ENCODE data around the gene ZFAND3. TPM values are rescaled to one million over a fixed set of nuclear protein-coding genes. Genes with fewer than 3 reads are reported as not detected.

ZFAND3 gene
- total and polyA plus RNA-seq, 2 experiments from 2014 or later, result 16.9 to 28.2 TPM

- TF ChIP-seq EZH2 (IDR thresholded peaks at IDR 0.05; ENCODE audit: low read depth, unreplicated experiment), result no peak
- no peak for TF ChIP-seq CTCF (conservative IDR thresholded peaks at IDR 0.05; ENCODE audit: low read depth in 2 of 2)
- TF ChIP-seq ETS1 (IDR thresholded peaks at IDR 0.05), result no peak
- no peak for TF ChIP-seq POLR2AphosphoS5 (IDR thresholded peaks at IDR 0.05; ENCODE audit: low read depth)
- no peak for TF ChIP-seq EZH2phosphoT487 (IDR thresholded peaks at IDR 0.05; ENCODE audit: unreplicated experiment)
- no peak for TF ChIP-seq ZNF331 (CRISPR knock-in tag; IDR thresholded peaks at IDR 0.05; ENCODE audit: low read depth)
- TF ChIP-seq CREB1 (CRISPR knock-in tag; IDR thresholded peaks at IDR 0.05; ENCODE audit: low read depth), result no peak
Measured at GRCh38 chr6:38092964-38093363, 273.4 kb downstream of the ZFAND3 start (continued).

GRCh38 chr6:38095054-38095453 lies 275.5 kb downstream of the ZFAND3 start:
- Mint-ChIP-seq H3K27ac (peak overlapping the region; percentile 20; the same call in 1 of the 2 replicates), H3K27me3 (ENCODE audit: insufficient read depth, low read depth, poor library complexity) (no peaks in the 10 kb centered on the region), H3K4me3 (no peak overlapping the region), H3K4me1 (peaks cover 11% of the 10 kb centered on the region), H3K36me3 (ENCODE audit: low read depth) (no peaks in the 10 kb centered on the region), H3K9me3 (no peaks in the 10 kb centered on the region)
- Histone ChIP-seq H3K9me2 (ENCODE audit: insufficient read depth) (no peaks in the 10 kb centered on the region), H3F3A (replicated peaks; ENCODE audit: low read depth) (no peaks in the 10 kb centered on the region), H3K4me3 (no peak overlapping the region), H3K27ac (ENCODE audit: low read depth) (0 out of 2 replicates have a peak overlapping the region, but pooled peaks have one; percentile 67), H4K20me1 (replicated peaks; ENCODE audit: insufficient read depth) (0 out of 2 replicates have a peak, but pooled peaks cover 6% of the 10 kb centered on the region), H2AFZ (no peak overlapping the region), H3K36me3 (ENCODE audit: insufficient read depth) (no peaks in the 10 kb centered on the region), H3K4me1 (ENCODE audit: insufficient read depth) (peaks cover 11% of the 10 kb centered on the region), H3K4me2 (no peak overlapping the region; the same call in 1 of the 2 replicates), H3K27me3 (ENCODE audit: insufficient read depth) (no peaks in the 10 kb centered on the region), H3K79me2 (replicated peaks; ENCODE audit: insufficient read depth) (0 out of 2 replicates have a peak, but pooled peaks cover 2% of the 10 kb centered on the region)
- DNase-seq (ENCODE audit: low spot score) (no peak), ATAC-seq (no peak)
- no peak for TF ChIP-seq EZH2phosphoT487 (IDR thresholded peaks at IDR 0.05; ENCODE audit: unreplicated experiment)
- TF ChIP-seq NANOG (IDR thresholded peaks at IDR 0.05; ENCODE audit: borderline replicate concordance), result no peak
- TF ChIP-seq CREB1 (CRISPR knock-in tag; IDR thresholded peaks at IDR 0.05; ENCODE audit: low read depth), result no peak
- no peak for TF ChIP-seq ZNF462 (CRISPR knock-in tag; IDR thresholded peaks at IDR 0.05)
- TF ChIP-seq ZNF114 (CRISPR knock-in tag; IDR thresholded peaks at IDR 0.05), result no peak
- TF ChIP-seq REST (IDR thresholded peaks at IDR 0.05; ENCODE audit: unreplicated experiment), result no peak

Data from GM23338 (cell line).